ENCODE measurements around the gene WDR59. TPM values are rescaled to one million over a fixed set of nuclear protein-coding genes. Genes with fewer than 3 reads are reported as not detected.

Gene WDR59
- total RNA-seq, 4 donors from 2014 or later: 29.1 to 112 (median 42.6) TPM

- H3K9me3 ChIP-seq: no peaks in the 10 kb centered on the region
- no peaks in the 10 kb centered on the region for H3K36me3 ChIP-seq
- no peaks in the 10 kb centered on the region for H3K27me3 ChIP-seq
- DNase-seq: no peak
- in situ Hi-C loops (cut with MboI; ENCODE audit: low pct_ligation_motif_present in 1 of 4, low pct_unique_long_range_greater_than_20kb in 1 of 4, low sequenced_read_pairs in 3 of 4): no loop called here
- TF ChIP-seq EP300 (IDR thresholded peaks at IDR 0.05; ENCODE audit: low read depth) (no peak), POLR2AphosphoS5 (IDR thresholded peaks at IDR 0.05) (no peak), POLR2A (IDR thresholded peaks at IDR 0.05) (no peak), CTCF (IDR thresholded peaks at IDR 0.05) (no peak)
- no peak overlapping the region for H3K4me3 ChIP-seq
- WGBS, 2 donors (ENCODE audit: low coverage in 1 of 2): 56 to 89% methylated on average over 3 of the region's 3 CpGs
- intact Hi-C loops (cut with DNase I; ENCODE audit: low total_unique reads): no loop called here
- H3K27ac ChIP-seq: no peak overlapping the region
- H3K4me1 ChIP-seq: peaks cover 3 to 29% (median 23%) of the 10 kb centered on the region in 4 donors
These were observed 25.5 kb upstream of the WDR59 start for GRCh38 chr16:75010427-75010826.

DNA sequence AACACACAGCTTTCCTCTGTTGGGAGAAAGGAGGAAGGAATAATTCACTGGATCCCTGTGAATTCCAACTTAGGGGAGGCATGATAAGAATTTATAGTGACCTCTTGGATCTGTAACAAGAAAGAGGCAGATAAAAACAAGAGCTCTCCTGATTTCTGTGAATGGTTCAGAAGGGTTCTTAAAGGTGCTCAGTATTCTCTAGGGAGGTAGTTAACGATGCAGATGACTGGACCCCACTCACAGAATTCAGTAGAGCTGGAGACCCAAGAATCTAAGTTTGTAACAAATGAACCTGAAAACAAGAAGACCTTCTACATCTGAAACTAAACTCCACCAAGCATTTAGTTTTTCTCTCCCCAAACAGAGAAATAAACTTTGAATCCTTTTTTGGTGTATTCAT, 22.5 kb upstream of the WDR59 start:
- H3K27ac ChIP-seq: no peak overlapping the region
- in situ Hi-C loops (cut with MboI; ENCODE audit: low pct_ligation_motif_present in 1 of 4, low pct_unique_long_range_greater_than_20kb in 1 of 4, low sequenced_read_pairs in 3 of 4): no loop called here
- no peaks in the 10 kb centered on the region for H3K36me3 ChIP-seq
- H3K9me3 ChIP-seq: no peaks in the 10 kb centered on the region
- no peak overlapping the region for H3K4me3 ChIP-seq
- peaks cover 1 to 23% (median 15%) of the 10 kb centered on the region in 4 donors for H3K4me1 ChIP-seq
- WGBS, 2 donors (ENCODE audit: low coverage in 1 of 2): 82 to 83% methylated on average over 1 of the region's 1 CpG
- H3K27me3 ChIP-seq: no peaks in the 10 kb centered on the region
- intact Hi-C loops (cut with DNase I; ENCODE audit: low total_unique reads): no loop called here
- TF ChIP-seq POLR2A (IDR thresholded peaks at IDR 0.05) (no peak), POLR2AphosphoS5 (IDR thresholded peaks at IDR 0.05) (no peak), EP300 (IDR thresholded peaks at IDR 0.05; ENCODE audit: low read depth) (no peak), CTCF (IDR thresholded peaks at IDR 0.05) (no peak)
- no peak for DNase-seq

DNA sequence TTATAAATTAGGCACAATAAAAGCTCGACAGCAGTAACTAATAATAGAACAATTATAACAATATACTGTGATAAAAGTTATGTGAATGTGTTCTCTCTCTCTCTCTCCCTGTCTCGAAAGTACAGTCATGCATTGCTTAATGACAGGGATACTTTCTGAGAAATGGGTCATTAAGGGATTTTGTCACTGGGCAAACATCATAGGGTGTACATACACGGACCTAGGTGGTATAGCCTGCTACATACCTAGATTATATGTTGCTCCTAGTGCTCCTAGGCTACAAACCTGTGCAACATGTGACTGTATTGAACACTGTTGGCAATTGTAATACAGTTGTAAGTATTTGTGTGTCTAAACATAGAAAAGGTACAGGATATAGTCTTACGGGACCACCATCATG, 20.8 kb upstream of the WDR59 start:
- intact Hi-C loops (cut with DNase I; ENCODE audit: low total_unique reads) (no loop called here), in situ Hi-C loops (cut with MboI; ENCODE audit: low pct_ligation_motif_present in 1 of 4, low pct_unique_long_range_greater_than_20kb in 1 of 4, low sequenced_read_pairs in 3 of 4) (no loop called here)
- Histone ChIP-seq H3K4me1 (peaks cover 0 to 14% (median 6%) of the 10 kb centered on the region in 4 donors), H3K27ac (no peak overlapping the region), H3K36me3 (no peaks in the 10 kb centered on the region), H3K9me3 (no peaks in the 10 kb centered on the region), H3K27me3 (no peaks in the 10 kb centered on the region), H3K4me3 (no peak overlapping the region)
- no peak for DNase-seq
- WGBS, 2 donors (ENCODE audit: low coverage in 1 of 2): 83 to 90% methylated on average over 3 to 4 of the region's 4 CpGs
- TF ChIP-seq CTCF (IDR thresholded peaks at IDR 0.05): no peak
- TF ChIP-seq EP300 (IDR thresholded peaks at IDR 0.05; ENCODE audit: low read depth): no peak
- TF ChIP-seq POLR2AphosphoS5 (IDR thresholded peaks at IDR 0.05): no peak
- no peak for TF ChIP-seq POLR2A (IDR thresholded peaks at IDR 0.05)

DNA sequence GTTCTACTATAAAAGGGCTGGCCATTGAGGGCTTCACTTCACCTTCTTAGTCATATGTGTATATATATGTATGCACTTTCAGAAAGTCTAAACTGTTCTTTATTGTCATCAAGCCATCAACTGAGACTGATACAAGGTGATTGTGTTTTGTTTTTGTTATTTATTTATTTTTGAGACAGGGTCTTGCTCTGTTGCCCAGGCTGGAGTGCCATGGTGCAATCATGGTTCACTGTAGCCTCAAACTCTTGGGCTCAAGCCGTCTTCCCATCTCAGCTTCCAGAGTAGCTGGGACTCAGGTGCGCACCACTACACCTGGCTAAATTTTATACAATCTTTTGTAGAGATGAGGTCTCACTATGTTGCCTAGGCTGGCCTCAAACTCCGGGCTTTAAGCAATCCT, 19.5 kb upstream of the WDR59 start:
- Histone ChIP-seq H3K27ac (no peak overlapping the region), H3K4me1 (peaks cover 0 to 18% (median 13%) of the 10 kb centered on the region in 4 donors), H3K9me3 (no peaks in the 10 kb centered on the region), H3K27me3 (no peaks in the 10 kb centered on the region), H3K36me3 (no peaks in the 10 kb centered on the region), H3K4me3 (no peak overlapping the region)
- intact Hi-C loops (cut with DNase I; ENCODE audit: low total_unique reads) (no loop called here), in situ Hi-C loops (cut with MboI; ENCODE audit: low pct_ligation_motif_present in 1 of 4, low pct_unique_long_range_greater_than_20kb in 1 of 4, low sequenced_read_pairs in 3 of 4) (loop anchor here in 2 of 4 donors (5.0 kb wide), 1 partner anchor 103 kb away; no protein-coding TSS in a partner anchor)
- no peak for DNase-seq
- 98% methylated on average over 3 of the region's 3 CpGs; no CpG with 5 or more reads in 1 of the 2 donors for WGBS, 2 donors (ENCODE audit: low coverage in 1 of 2)
- TF ChIP-seq POLR2AphosphoS5 (IDR thresholded peaks at IDR 0.05) (no peak), CTCF (IDR thresholded peaks at IDR 0.05) (no peak), POLR2A (IDR thresholded peaks at IDR 0.05) (no peak), EP300 (IDR thresholded peaks at IDR 0.05; ENCODE audit: low read depth) (no peak)

Data from transverse colon (tissue), 4 donors.